Muscle of arm (tissue), 12 donors: ENCODE data around the gene SHISA5. TPM values are rescaled to one million over a fixed set of nuclear protein-coding genes. Genes with fewer than 3 reads are reported as not detected.
"Not testable (repeated sequence)": the region's sequence is repeated elsewhere in the genome, so short reads cannot be mapped to it uniquely, and the experiment has no call there.

Experiments
- DNase-seq: peaks from one replicate; pipeline ENCODE4 v3.0.0-alpha.2; 2013
- polyA plus RNA-seq, 12 donors: library from polyadenylated mRNA; unstranded; fragments of 120-200 nt; gene quantifications; one replicate each; pipeline ENCODE4 v1.2.1, GENCODE V29; 2013; ENCODE audit not compliant: insufficient read length in 12 of 12

SHISA5 gene
- polyA plus RNA-seq, 12 donors, result 51.7 to 115 (median 67.4) TPM; not detected in 1

DNA sequence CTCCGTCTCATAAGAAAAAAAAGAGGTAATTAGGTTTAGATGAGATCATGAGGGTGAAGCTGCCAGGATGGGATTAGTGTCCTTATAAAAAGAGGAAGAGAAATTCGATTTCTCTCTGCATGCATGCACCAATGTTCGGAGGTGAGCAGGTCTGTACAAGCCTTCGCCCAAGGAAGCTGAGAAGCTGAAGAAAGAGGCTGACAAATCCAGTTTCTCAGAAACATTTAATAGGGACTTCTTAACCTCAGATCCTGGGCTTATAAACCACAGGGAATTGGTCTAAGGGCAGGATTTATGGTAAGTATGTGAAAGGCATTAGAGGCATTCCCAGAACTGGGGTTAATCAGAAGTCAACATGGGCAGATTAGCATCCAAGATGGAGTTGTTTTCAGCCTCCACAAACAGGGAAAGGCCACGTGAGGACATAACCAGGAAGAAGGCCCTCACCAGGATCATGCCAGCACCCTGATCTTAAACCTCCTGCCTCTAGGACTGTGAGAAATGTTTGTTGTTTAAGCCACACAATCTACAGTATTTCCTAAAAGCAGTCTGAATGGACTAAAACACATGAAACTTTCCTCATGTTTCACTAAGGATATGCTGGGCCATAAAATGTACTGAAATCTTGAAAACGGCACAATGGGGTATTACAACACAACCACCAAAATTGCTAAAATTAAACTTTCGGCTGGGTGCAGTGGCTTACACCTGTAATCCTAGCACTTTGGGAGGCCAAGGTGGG, 11.3 kb downstream of the SHISA5 start:
- no peak for DNase-seq

DNA sequence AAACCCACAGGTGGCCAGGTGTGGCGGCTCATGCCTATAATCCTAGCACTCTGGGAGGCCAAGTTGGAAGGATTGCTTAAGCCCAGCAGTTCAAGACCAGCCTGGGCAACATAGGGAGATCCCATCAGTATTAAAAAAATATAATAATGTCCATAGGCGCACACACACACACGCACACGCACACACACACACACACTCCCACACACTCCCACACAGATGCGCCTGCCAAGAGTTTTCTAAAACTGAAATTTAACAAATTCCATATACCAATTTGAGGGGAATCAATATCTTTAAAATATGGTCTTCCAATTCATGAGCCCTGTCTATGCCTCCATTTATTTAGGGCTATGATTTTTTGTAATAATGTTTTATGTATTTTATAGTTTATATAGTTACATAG, 17.0 kb downstream of the SHISA5 start:
- DNase-seq, result no peak

GRCh38 chr3:48482822-48483221, 21.2 kb downstream of the SHISA5 start:
- DNase-seq, result not testable (repeated sequence)

DNA sequence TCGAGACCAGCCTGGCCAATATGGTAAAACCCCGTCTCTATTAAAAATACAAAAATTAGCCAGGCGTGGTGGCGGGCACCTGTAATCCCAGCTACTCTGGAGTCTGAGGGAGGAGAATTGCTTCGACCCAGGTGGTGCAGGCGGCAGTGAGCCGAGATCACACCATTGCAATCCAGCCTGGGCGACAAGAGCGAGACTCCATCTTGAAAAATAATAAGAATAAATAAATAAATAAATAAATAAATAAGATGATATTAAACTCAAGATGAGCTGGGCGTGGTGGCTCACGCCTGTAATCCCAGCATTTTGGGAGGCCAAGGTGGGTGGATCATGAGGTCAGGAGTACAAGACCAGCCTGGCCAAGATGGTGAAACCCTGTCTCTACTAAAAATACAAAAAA, 23.1 kb downstream of the SHISA5 start:
- DNase-seq, result not testable (repeated sequence)

DNA sequence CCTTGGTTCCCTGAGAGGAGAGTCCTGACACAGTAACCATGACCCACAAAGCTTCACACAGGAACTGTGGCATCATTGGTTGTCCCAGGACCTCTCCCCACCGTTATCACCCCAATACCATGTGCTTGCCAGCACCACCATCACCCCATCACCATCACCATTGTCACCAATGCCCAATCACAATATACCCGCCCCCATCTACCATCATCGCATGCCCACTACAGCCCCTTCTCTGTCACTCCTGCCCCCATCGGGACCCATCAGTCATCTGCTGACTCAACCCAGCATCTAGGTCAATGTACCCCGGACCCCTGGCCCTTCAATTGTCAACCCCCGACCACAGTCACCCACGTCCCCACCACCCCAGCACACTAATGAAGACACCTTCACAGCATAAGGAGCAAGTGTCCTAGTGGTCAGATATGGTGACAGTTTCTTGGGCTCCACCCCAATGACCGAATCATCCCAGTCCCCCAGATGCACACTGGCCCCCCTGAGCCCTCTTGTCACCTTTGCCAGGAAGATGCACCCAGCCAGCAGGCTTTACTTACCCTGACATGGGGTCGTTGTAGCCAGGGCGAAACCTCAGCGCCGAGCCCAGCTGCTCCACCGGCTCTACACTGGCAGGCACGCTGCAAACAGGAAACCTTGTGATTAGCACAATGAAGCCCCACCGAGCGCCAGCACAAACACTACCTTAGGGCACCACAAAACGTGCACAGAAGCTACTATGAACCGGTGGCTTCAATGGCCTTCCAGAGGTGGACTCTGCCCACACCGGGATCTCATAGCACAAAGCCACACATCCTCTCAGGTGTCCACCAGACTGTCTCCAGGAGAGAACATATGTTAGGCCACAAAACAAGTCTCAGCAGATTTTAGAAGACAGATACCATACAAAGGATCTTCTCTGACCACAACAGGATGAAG, 25.1 kb downstream of the SHISA5 start:
- DNase-seq, result no peak

DNA sequence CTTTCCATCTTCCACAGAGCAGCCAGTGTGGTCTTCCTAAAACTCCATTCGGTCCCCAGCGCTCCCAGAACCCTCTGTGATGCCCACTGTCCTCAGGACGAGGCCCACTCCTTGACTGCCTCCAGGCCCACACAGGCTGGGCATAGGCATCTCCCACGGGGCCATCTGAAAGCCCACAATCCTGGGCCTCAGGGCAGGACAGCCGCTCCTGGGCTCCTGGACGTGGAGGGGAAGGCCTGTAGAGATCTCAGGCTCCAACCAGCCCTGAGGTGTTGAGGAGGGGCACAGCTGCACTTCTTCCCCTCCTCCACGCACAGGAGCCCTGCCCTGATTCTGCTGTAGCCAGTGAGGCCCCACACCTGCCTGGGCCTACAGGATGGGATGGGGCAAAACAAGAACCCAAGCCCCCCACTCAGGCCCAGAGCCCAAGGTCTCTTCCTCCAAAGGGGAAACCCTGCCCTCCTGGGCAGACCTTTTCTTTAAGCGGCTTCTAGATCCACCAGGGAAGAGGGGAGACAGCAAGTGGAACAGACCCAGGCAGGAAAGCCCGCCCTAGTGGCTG, 25.9 kb downstream of the SHISA5 start:
- no peak for DNase-seq

- DNase-seq, result no peak
Measured at GRCh38 chr3:48476426-48477053, 27.4 kb downstream of the SHISA5 start.

DNA sequence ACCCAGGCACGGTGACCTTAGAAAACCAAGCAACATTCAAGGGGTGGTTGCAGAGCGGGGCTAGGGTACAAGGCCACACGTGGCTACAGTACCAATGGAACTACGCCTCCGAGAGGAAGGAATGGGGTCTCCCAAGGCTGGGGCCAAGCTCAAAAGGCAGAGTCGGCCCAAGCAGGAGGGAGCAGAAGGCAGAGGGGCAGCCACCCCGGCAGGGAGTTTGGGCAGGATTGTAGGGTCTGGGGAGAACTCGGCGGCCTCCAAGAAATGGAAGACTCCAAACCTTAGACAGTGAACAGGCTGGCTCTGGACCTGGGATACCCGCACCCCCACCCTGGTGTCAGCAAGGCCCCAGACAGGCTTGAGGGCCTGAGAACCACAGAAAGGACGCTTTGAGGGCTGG, 28.8 kb downstream of the SHISA5 start:
- no peak for DNase-seq

GRCh38 chr3:48474619-48475018, 29.4 kb downstream of the SHISA5 start:
- no peak for DNase-seq

DNA sequence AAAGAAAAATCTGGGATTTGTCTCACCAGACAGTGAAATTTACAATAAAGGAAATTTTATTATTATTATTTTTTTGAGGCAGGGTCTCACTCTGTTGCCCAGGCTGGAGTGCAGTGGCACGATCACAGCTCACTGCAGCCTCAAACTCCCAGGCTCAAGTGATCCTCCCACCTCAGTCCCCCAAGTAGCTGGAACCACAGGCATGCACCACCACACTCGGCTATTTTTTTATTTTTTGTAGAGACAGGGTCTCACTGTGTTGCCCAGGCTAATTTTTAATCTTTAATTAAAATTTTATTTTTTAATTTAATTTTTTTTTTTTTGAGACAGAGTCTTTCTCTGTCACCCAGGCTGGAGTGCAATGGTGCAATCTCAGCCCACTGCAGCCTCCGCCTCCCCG, 29.9 kb downstream of the SHISA5 start:
- DNase-seq, result not testable (repeated sequence)

- no peak for DNase-seq
Measured at GRCh38 chr3:48473617-48473952, 30.4 kb downstream of the SHISA5 start.

DNA sequence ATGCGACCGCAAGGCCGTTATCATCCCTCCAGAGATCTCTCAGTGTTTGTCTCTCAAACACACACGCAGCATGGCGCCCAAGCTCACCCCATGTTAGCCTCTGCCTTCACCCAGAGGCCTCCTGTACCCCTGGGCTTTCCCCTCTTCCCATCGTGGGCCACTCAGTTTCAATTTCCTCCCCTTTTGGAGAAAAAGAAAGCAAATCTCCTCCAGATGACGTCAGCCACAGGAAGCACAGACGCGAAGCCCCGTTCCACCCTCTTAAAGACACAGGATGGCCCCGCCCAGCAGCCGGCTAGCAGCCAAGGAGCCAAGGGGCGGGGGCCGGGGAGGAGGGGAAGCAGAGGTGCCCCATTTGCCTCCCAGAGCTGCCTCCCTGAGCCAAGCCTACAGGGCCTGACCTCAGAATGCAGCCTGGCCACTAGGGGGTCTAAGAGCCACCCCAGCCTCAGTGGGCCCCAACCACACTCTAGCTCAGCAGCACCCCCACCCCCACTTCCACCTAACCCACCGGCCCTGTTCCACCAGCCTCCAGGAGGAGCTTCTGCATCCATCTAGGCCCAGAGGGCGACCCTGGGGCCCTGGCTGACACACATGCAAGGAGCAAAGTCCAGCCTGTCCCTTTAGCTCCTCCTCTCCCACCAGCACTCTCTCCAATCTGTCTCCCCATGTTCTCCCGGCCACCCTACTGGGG, 30.9 kb downstream of the SHISA5 start:
- DNase-seq, result peak; percentile 84

DNA sequence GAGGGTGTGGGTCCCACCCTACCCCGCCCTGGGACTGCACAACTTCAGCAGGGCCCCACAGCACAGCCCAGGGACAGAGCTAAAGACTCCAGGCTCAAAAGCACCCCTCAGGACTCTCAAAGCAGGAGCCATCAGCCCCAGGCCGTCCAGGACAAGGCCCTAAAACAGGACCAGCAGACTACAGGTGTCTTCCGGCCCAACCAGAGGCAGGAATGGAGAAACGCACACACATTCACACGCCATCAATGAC, 31.4 kb downstream of the SHISA5 start:
- DNase-seq, result no peak

- no peak for DNase-seq
Measured at GRCh38 chr3:48470286-48470685, 33.7 kb downstream of the SHISA5 start.

GRCh38 chr3:48469046-48469915, 34.7 kb downstream of the SHISA5 start:
- no peak for DNase-seq

- DNase-seq, result no peak
Measured at GRCh38 chr3:48468329-48468731, 35.6 kb downstream of the SHISA5 start.

DNA sequence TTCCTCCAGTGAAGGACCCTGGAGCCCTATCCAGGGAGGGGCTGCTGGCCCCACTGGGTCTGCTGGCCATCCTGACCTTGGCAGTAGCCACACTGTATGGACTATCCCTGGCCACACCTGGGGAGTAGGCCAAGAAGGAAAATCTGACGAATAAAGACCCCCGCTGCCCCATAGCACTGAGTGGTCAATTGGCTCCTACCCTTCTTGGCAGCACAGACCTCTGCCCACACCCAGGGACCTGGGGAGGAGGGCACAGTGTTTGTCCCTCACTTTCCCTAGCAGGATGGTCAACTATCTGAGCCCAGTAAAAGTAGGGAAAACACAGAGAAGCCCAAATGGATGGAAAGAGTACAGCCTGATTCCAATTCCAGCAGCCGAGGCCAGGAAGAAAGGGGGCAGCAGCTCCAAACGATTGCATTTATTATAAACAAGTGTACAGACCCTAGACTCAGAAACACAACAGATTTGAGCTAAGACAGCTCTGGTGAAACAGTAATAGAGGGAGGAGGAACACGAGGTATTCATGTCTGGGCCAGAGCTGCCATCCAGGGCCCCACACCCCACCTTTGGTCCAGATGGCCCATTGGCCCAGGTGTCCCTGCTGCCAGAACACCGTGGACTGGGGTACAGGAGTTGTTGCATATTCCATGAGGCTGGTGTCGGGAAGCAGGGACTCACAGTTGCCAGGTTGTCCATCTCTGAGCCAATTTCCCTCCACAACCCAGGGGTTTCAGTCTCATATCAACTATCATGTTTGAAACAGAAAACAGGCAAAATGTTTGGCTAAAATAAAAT, 36.3 kb downstream of the SHISA5 start:
- DNase-seq, result no peak

DNA sequence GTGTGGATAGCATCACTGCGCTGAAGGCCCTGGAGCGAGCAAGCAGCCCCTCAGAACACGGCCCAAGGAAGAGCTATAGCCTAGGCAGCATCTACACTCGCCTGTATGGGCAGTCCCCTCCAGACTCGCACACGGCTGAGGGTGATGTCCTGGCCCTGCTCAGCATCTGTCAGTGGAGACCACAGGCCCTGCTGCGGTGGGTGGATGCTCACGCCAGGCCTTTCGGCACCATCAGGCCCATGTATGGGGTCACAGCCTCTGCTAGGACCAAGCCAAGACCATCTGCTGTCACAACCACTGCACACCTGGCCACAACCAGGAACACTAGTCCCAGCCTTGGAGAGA, 36.9 kb downstream of the SHISA5 start:
- no peak for DNase-seq

- no peak for DNase-seq
Measured at GRCh38 chr3:48466386-48467109, 37.4 kb downstream of the SHISA5 start.
